IMR-90 (cell line): Measurements from ENCODE around the gene MTF2. TPM values are rescaled to one million over a fixed set of nuclear protein-coding genes. Genes with fewer than 3 reads are reported as not detected.

Experiments
- ATAC-seq: fragments of 200-7000 bp; cut with Tn5 transposase; 2 replicates; pipeline ENCODE4 v1.9.1; 2020; ENCODE audit warnings: low read depth, mild to moderate bottlenecking, moderate library complexity
- BruUV-seq: library from RNA; stranded (reverse); fragments of 400-500 nt; replicated peaks from 2 replicates; lab custom pipeline; 2021; lab: Mats Ljungman, UMichigan
- CTCF ChIA-PET: fragments of 300-600 bp; formaldehyde crosslinking; extraction: SDS; loops from one replicate; lab custom pipeline; 2021; ENCODE audit warnings: antibody characterized with exemption; lab: Yijun Ruan, JAX
- POLR2A ChIA-PET: fragments of 300-600 bp; sonication (Branson Sonifier 250); formaldehyde crosslinking; loops from one replicate; lab custom pipeline; 2022; ENCODE audit warnings: antibody characterized with exemption; ENCODE audit not compliant: unreplicated experiment; lab: Charles Lee
- DNase-seq: peaks from one replicate; pipeline ENCODE4 v3.0.0; 2013
- H2AFZ ChIP-seq: replicated peaks from 2 replicates; pipeline ENCODE3; 2013; ENCODE audit warnings: low read length, mild to moderate bottlenecking; ENCODE audit not compliant: poor library complexity
- H2AK5ac ChIP-seq: 2 replicates; pipeline ENCODE4 v1.6.1; 2013; ENCODE audit warnings: low read depth, low read length, inconsistent platforms
- H2AK9ac ChIP-seq: replicated peaks from 2 replicates; pipeline ENCODE3; 2013; ENCODE audit warnings: mild to moderate bottlenecking, low read depth, low read length, moderate library complexity; ENCODE audit not compliant: poor library complexity
- H2BK120ac ChIP-seq: 2 replicates; pipeline ENCODE4 v1.6.1; 2013; ENCODE audit warnings: low read depth, low read length, inconsistent platforms
- H2BK15ac ChIP-seq: 3 replicates; pipeline ENCODE4 v1.6.1; 2013; ENCODE audit warnings: low read depth, low read length, inconsistent platforms
- H2BK20ac ChIP-seq: 2 replicates; pipeline ENCODE4 v1.6.1; 2013; ENCODE audit warnings: low read depth, mild to moderate bottlenecking, inconsistent platforms, low read length, moderate library complexity
- H2BK5ac ChIP-seq: 2 replicates; pipeline ENCODE4 v1.6.1; 2013; ENCODE audit warnings: mild to moderate bottlenecking, low read depth, low read length, inconsistent platforms; ENCODE audit not compliant: poor library complexity, severe bottlenecking
- H3K14ac ChIP-seq: replicated peaks from 2 replicates; pipeline ENCODE4 v1.6.1; 2013; ENCODE audit warnings: low read depth, low read length, inconsistent platforms
- H3K18ac ChIP-seq: 2 replicates; pipeline ENCODE4 v1.6.1; 2013; ENCODE audit warnings: low read depth, low read length, control low read depth
- H3K23ac ChIP-seq: 2 replicates; pipeline ENCODE4 v1.6.1; 2013; ENCODE audit warnings: low read depth, low read length, inconsistent platforms
- H3K27ac ChIP-seq: 2 replicates; pipeline ENCODE4 v1.5.1; 2013; ENCODE audit warnings: mild to moderate bottlenecking, control low read depth, low read length; ENCODE audit not compliant: insufficient read depth
- H3K27me3 ChIP-seq: 2 replicates; pipeline ENCODE4 v1.6.1; 2013; ENCODE audit warnings: low read length; ENCODE audit not compliant: control insufficient read depth, insufficient read depth
- H3K36me3 ChIP-seq: 2 replicates; pipeline ENCODE4 v1.6.1; 2013; ENCODE audit warnings: low read length, mixed read lengths; ENCODE audit not compliant: control insufficient read depth, insufficient read depth
- H3K4ac ChIP-seq: 2 replicates; pipeline ENCODE4 v1.6.1; 2013; ENCODE audit warnings: low read depth, low read length, inconsistent platforms
- H3K4me1 ChIP-seq: 2 replicates; pipeline ENCODE4 v1.6.1; 2013; ENCODE audit warnings: low read length, mixed read lengths; ENCODE audit not compliant: control insufficient read depth, insufficient read depth
- H3K4me2 ChIP-seq: 2 replicates; pipeline ENCODE4 v1.6.1; 2013; ENCODE audit warnings: low read depth, mild to moderate bottlenecking, control low read depth, low read length, moderate library complexity
- H3K4me3 ChIP-seq: 2 replicates; pipeline ENCODE4 v1.5.1; 2013; ENCODE audit warnings: low read depth, mild to moderate bottlenecking, control low read depth, low read length, moderate library complexity; ENCODE audit not compliant: insufficient read depth
- H3K56ac ChIP-seq: 2 replicates; pipeline ENCODE4 v1.6.1; 2013; ENCODE audit warnings: low read length, inconsistent platforms; ENCODE audit not compliant: insufficient read depth; ENCODE audit errors: extremely low read depth
- H3K79me1 ChIP-seq, 2 experiments: 2 replicates each; pipeline ENCODE4 v1.6.1; 2013; ENCODE audit warnings: low read length in 2 of 2, inconsistent platforms in 1 of 2, low read depth in 1 of 2
- H3K9ac ChIP-seq: 2 replicates; pipeline ENCODE4 v1.6.1; 2013; ENCODE audit warnings: low read depth, low read length, control low read depth
- H3K9me1 ChIP-seq: 2 replicates; pipeline ENCODE4 v1.6.1; 2013; ENCODE audit warnings: low read length, inconsistent platforms; ENCODE audit not compliant: insufficient read depth
- H3K9me3 ChIP-seq: 2 replicates; pipeline ENCODE4 v1.6.1; 2013; ENCODE audit warnings: low read length; ENCODE audit not compliant: control insufficient read depth, insufficient read depth
- H4K20me1 ChIP-seq: 2 replicates; pipeline ENCODE4 v1.6.1; 2013; ENCODE audit warnings: low read length, inconsistent platforms; ENCODE audit not compliant: insufficient read depth
- H4K5ac ChIP-seq: 2 replicates; pipeline ENCODE4 v1.6.1; 2013; ENCODE audit warnings: mild to moderate bottlenecking, low read depth, low read length, control low read depth
- H4K8ac ChIP-seq, 2 experiments: 2 replicates each; pipeline ENCODE4 v1.6.1; 2013; ENCODE audit warnings: low read depth in 2 of 2, low read length in 2 of 2, control low read depth in 1 of 2, inconsistent platforms in 1 of 2
- H4K91ac ChIP-seq: 2 replicates; pipeline ENCODE4 v1.6.1; 2013; ENCODE audit warnings: low read depth, low read length, inconsistent platforms; ENCODE audit not compliant: insufficient read depth
- CEBPB ChIP-seq: IDR thresholded peaks from 2 replicates; pipeline ENCODE4 v1.6.1; 2012; ENCODE audit warnings: low read depth, low read length, improper control_type of control experiment
- CHD1 ChIP-seq: IDR thresholded peaks from 2 replicates; pipeline ENCODE4 v1.6.1; 2012; ENCODE audit warnings: low read depth, low read length, improper control_type of control experiment
- FOS ChIP-seq: fragments of 150-350 bp; IDR thresholded peaks from 2 replicates; pipeline ENCODE4 v1.6.1; 2016; ENCODE audit warnings: low read depth, low read length
- MAFK ChIP-seq: IDR thresholded peaks from 2 replicates; pipeline ENCODE4 v1.6.1; 2012; ENCODE audit warnings: low read depth, low read length, improper control_type of control experiment
- MAZ ChIP-seq: IDR thresholded peaks from 2 replicates; pipeline ENCODE4 v1.6.1; 2012; ENCODE audit warnings: low read depth, mild to moderate bottlenecking, low read length, improper control_type of control experiment, moderate library complexity, borderline replicate concordance
- POLR2A ChIP-seq: IDR thresholded peaks from 2 replicates; pipeline ENCODE4 v1.6.1; 2012; ENCODE audit warnings: mild to moderate bottlenecking, low read depth, low read length
- RCOR1 ChIP-seq: IDR thresholded peaks from 2 replicates; pipeline ENCODE4 v1.6.1; 2012; ENCODE audit warnings: mild to moderate bottlenecking, low read length, improper control_type of control experiment; ENCODE audit not compliant: insufficient replicate concordance
- SMC3 ChIP-seq: fragments of 150-350 bp; IDR thresholded peaks from 2 replicates; pipeline ENCODE4 v1.6.1; 2016; ENCODE audit warnings: low read depth, mild to moderate bottlenecking, antibody characterized with exemption, low read length, moderate library complexity
- USF2 ChIP-seq: fragments of 150-350 bp; IDR thresholded peaks from 2 replicates; pipeline ENCODE4 v1.6.1; 2017; ENCODE audit warnings: mild to moderate bottlenecking, antibody characterized with exemption, low read length, low read depth
- WGBS, 2 experiments: methylation state at CpG; one replicate each; pipeline versions ENCODE4 v1.1.5 to v1.1.7; 2013; ENCODE audit warnings: missing lambda C conversion rate in 2 of 2; ENCODE audit not compliant: insufficient read length in 1 of 2; ENCODE audit errors: extremely low coverage in 2 of 2; 5-methylcytosine and 5-hydroxymethylcytosine counted together
- dilution Hi-C: fragments of 300-500 bp; cut with HindIII; formaldehyde crosslinking; loops from one replicate; pipeline ENCODE4 v1.14.3; 2018; ENCODE audit warnings: low sequenced_read_pairs; ENCODE audit not compliant: unreplicated experiment
- in situ Hi-C: fragments of 300-500 bp; cut with MboI; formaldehyde crosslinking; loops from 3 replicates; pipeline ENCODE4 v1.14.3; 2019; ENCODE audit warnings: low sequenced_read_pairs, inconsistent platforms, mixed read lengths
- intact Hi-C: fragments of 100-400 bp; cut with micrococcal nuclease; formaldehyde crosslinking; loops from 2 replicates; pipeline ENCODE4 v1.10.0; 2022
- polyA plus RNA-seq, 3 experiments: library from polyadenylated mRNA; depleted of rRNA; stranded (reverse); fragments of >200 nt; gene quantifications; 2 replicates each; pipeline ENCODE4 v1.2.3, GENCODE V29; 2012; ENCODE audit warnings: low replicate concordance in 1 of 3
- total RNA-seq: library from RNA; depleted of rRNA; stranded (reverse); fragments of >200 nt; gene quantifications from 2 replicates; pipeline ENCODE4 v1.2.3, GENCODE V29; 2012

MTF2 gene
- total and polyA plus RNA-seq, 2 of the 4 experiments (the other 2 are of a cell fraction) = 10.6 to 39.8 TPM

- Histone ChIP-seq H2BK20ac (no peak overlapping the region), H2AFZ (no peak overlapping the region), H3K18ac (no peak overlapping the region), H4K8ac (no peak overlapping the region), H3K27ac (no peak overlapping the region), H4K91ac (no peak overlapping the region), H2AK5ac (no peak overlapping the region), H2AK9ac (no peak overlapping the region), H3K4me3 (no peak overlapping the region), H3K4me1 (no peaks in the 10 kb centered on the region), H3K9me1 (peaks cover 3% of the 10 kb centered on the region), H3K9ac (no peak overlapping the region), H3K4ac (no peak overlapping the region), H3K56ac (no peak overlapping the region), H2BK5ac (no peak overlapping the region), H3K27me3 (no peaks in the 10 kb centered on the region), H2BK120ac (no peak overlapping the region), H3K79me1 (peaks cover 2 to 42% of the 10 kb centered on the region in 2 experiments), H3K4me2 (no peak overlapping the region), H3K36me3 (peaks cover 3% of the 10 kb centered on the region), H4K5ac (no peak overlapping the region), H4K20me1 (peaks cover 23% of the 10 kb centered on the region), H2BK15ac (no peak overlapping the region), H3K23ac (no peak overlapping the region), H3K14ac (no peak overlapping the region), H3K9me3 (no peaks in the 10 kb centered on the region)
- in situ Hi-C loops (no loop called here), intact Hi-C loops (no loop called here), dilution Hi-C loops (no loop called here)
- no peak for DNase-seq
- WGBS, 2 experiments = no CpG with 5 or more reads among the region's 2 CpGs
- no peak for ATAC-seq
- CTCF ChIA-PET = no interaction called here
- BruUV-seq = no TSS peak
- TF ChIP-seq MAFK (no peak), MAZ (no peak), RCOR1 (no peak), FOS (no peak), SMC3 (no peak), USF2 (no peak), POLR2A (no peak), CEBPB (no peak), CHD1 (no peak)
- POLR2A ChIA-PET = no interaction called here
Measured at GRCh38 chr1:93083979-93084378, 4.9 kb downstream of the MTF2 start.
